ENCODE measurements around the gene DOK1.
"Not testable (repeated sequence)": the region's sequence is repeated elsewhere in the genome, so short reads cannot be mapped to it uniquely, and the experiment has no call there.

DOK1 gene

GRCh38 chr2:74556159-74556558 is 1.6 kb downstream of the DOK1 start:
- no peaks in the 10 kb centered on the region for H3K36me3 ChIP-seq (ENCODE audit: control insufficient read depth, insufficient read depth, low read length)
- H3K27ac ChIP-seq (ENCODE audit: low read depth, low read length) = no peak overlapping the region
- no peaks in the 10 kb centered on the region for H3K27me3 ChIP-seq (ENCODE audit: control insufficient read depth, insufficient read depth, low read length)
- H3K9ac ChIP-seq (ENCODE audit: low read length) = no peak overlapping the region
- H3K4me3 ChIP-seq (ENCODE audit: low read length) = peak overlapping the region; percentile 97
- H3K4me1 ChIP-seq (ENCODE audit: control insufficient read depth, insufficient read depth, low read length) = no peaks in the 10 kb centered on the region

- Histone ChIP-seq H3K9ac (ENCODE audit: low read length) (no peak overlapping the region), H3K27ac (ENCODE audit: low read depth, low read length) (no peak overlapping the region), H3K4me3 (ENCODE audit: low read length) (no peak overlapping the region), H3K4me1 (ENCODE audit: control insufficient read depth, insufficient read depth, low read length) (no peaks in the 10 kb centered on the region), H3K27me3 (ENCODE audit: control insufficient read depth, insufficient read depth, low read length) (no peaks in the 10 kb centered on the region), H3K36me3 (ENCODE audit: control insufficient read depth, insufficient read depth, low read length) (no peaks in the 10 kb centered on the region)
Observed at GRCh38 chr2:74556831-74557370, 2.4 kb downstream of the DOK1 start.

DNA sequence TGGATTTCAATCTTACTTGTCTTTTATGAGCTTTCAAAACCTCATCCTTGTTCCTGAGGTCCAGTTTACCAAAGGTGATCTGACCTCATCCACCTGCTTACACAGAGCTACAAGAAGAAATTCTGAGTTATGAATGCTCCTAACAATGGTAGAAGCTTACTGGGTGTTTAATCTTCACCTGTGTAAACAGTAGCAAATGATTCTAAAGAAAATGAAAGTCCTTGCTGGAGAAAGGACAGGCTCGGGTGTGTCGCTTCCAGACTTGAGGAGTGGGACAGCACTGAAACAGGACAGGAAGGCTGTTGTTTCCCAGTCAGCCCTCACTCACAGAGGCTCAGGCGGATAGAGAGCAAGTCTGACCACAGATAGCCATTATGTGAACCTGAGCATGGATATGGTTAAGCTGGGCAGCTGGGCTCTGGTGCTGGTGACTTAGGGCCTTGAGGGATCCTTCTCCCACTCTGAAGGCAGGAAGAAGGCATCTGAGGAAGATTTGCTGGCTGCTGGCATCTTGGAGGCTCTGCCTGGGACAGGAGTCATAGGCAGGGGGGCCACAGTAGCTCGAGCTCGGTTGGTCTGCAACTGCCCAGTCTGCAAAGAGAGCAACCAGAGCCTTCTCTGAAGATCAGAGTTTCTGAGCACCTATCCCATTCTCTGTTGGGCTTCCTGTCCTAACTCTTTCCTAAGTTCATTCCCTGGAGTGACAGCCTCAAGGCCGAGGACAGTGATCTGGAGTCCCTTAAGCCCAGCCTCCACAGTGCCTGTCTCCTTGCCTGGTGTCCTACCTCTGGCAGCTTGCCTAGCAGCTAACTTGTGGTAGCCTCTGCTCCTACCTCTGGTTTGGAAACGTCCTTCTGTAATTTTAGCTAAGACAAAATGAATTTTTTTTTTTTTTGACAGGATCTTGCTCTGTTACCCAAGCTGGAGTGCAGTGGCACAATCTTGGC is 4.0 kb downstream of the DOK1 start:
- Histone ChIP-seq H3K36me3 (ENCODE audit: control insufficient read depth, insufficient read depth, low read length) (no peaks in the 10 kb centered on the region), H3K9ac (ENCODE audit: low read length) (no peak overlapping the region), H3K4me3 (ENCODE audit: low read length) (no peak overlapping the region), H3K27me3 (ENCODE audit: control insufficient read depth, insufficient read depth, low read length) (no peaks in the 10 kb centered on the region), H3K27ac (ENCODE audit: low read depth, low read length) (no peak overlapping the region), H3K4me1 (ENCODE audit: control insufficient read depth, insufficient read depth, low read length) (no peaks in the 10 kb centered on the region)

DNA sequence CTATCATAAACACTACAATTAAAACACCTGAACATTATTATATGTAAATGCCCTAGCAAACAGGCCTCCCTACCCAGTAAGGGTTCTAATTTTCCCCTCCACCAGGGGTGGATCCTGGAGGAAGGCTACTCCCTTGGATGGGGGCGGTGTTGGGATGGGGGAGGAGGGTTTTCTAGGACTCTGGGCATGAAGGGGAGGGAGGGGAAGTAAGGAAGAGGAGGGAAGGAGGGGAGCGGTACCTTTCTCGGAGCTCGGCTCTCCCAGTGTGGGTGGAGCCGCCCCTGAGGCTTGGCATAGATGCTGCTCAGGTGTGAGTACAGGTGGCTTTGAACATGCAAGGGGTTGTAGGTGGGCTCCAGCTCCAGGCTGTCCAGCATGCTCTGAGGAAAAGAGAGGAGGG is 5.4 kb downstream of the DOK1 start:
- Histone ChIP-seq H3K9ac (ENCODE audit: low read length) (no peak overlapping the region), H3K27me3 (ENCODE audit: control insufficient read depth, insufficient read depth, low read length) (no peaks in the 10 kb centered on the region), H3K36me3 (ENCODE audit: control insufficient read depth, insufficient read depth, low read length) (no peaks in the 10 kb centered on the region), H3K4me3 (ENCODE audit: low read length) (no peak overlapping the region), H3K4me1 (ENCODE audit: control insufficient read depth, insufficient read depth, low read length) (no peaks in the 10 kb centered on the region), H3K27ac (ENCODE audit: low read depth, low read length) (no peak overlapping the region)

DNA sequence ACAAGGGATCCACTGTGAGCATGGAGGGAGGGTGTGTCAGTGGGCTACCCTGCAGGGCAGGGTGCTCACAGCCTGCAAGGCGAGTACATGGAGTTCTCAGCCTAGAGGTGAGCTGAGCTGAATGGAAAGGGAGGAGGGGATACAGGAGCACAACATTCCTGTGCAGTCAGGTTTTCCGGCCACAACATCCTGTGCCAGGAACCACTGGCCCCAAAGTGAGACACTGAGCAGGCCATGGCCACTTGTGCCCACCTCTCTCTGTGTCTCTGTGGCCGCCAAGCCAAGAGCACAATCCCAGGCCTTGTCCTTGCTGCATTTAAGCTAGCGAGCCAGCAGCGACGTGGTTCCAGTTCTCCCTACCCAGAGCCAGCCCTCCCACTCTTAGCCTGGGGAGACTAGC is 6.1 kb downstream of the DOK1 start:
- Histone ChIP-seq H3K4me3 (ENCODE audit: low read length) (no peak overlapping the region), H3K27ac (ENCODE audit: low read depth, low read length) (no peak overlapping the region), H3K27me3 (ENCODE audit: control insufficient read depth, insufficient read depth, low read length) (no peaks in the 10 kb centered on the region), H3K9ac (ENCODE audit: low read length) (no peak overlapping the region), H3K4me1 (ENCODE audit: control insufficient read depth, insufficient read depth, low read length) (no peaks in the 10 kb centered on the region), H3K36me3 (ENCODE audit: control insufficient read depth, insufficient read depth, low read length) (no peaks in the 10 kb centered on the region)

DNA sequence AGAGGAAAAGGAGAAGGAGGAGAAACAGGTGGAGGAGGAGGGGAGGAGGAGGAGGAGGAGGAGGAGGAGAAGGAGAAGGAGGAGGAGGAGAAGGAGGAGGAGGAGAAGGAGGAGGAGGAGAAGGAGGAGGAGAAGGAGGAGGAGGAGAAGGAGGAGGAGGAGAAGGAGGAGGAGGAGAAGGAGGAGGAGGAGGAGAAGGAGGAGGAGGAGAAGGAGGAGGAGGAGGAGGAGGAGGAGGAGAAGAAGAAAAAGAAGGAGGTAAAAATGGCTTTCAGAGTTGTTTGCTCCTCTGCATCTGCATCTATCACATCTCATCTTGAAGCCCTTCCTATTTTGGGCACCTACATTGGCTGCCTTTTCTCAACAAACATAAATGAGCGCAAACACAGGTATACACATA is 6.5 kb downstream of the DOK1 start:
- H3K9ac ChIP-seq (ENCODE audit: low read length); H3K4me3 ChIP-seq (ENCODE audit: low read length); H3K27ac ChIP-seq (ENCODE audit: low read depth, low read length); H3K36me3 ChIP-seq (ENCODE audit: control insufficient read depth, insufficient read depth, low read length); H3K27me3 ChIP-seq (ENCODE audit: control insufficient read depth, insufficient read depth, low read length); H3K4me1 ChIP-seq (ENCODE audit: control insufficient read depth, insufficient read depth, low read length): not testable (repeated sequence)

DNA sequence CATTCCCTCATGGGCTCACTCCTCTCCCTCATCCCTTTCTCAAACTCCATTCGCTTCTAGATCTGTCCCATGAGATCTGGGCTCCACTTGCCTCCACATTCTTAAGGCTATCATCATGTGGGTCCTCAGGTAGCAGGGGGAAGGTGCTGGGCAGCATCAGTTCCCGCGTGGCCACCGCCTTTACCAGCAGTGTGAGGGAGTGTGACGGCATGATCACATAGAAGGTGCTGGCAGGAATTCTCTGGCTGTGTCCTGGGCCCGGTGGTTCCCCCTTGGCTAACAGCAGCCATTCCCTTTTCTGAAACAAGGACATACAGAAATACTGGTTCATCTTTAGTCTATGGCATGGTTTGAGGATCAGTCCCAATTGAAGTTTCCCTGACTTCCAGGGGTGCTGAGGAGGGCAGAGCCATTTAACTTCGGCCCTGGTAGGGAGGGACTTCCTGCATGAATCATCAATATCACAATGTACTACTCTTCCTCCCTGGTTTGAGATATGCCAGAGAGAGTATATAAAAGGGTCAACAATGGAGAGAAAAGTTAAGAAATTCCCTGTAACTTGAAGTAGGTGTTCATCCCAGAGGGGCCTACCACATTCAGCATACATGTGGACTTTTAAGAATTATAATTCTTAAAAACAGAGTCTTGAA is 7.7 kb downstream of the DOK1 start:
- Histone ChIP-seq H3K27ac (ENCODE audit: low read depth, low read length) (no peak overlapping the region), H3K9ac (ENCODE audit: low read length) (no peak overlapping the region), H3K4me1 (ENCODE audit: control insufficient read depth, insufficient read depth, low read length) (no peaks in the 10 kb centered on the region), H3K27me3 (ENCODE audit: control insufficient read depth, insufficient read depth, low read length) (no peaks in the 10 kb centered on the region), H3K4me3 (ENCODE audit: low read length) (no peak overlapping the region), H3K36me3 (ENCODE audit: control insufficient read depth, insufficient read depth, low read length) (no peaks in the 10 kb centered on the region)

DNA sequence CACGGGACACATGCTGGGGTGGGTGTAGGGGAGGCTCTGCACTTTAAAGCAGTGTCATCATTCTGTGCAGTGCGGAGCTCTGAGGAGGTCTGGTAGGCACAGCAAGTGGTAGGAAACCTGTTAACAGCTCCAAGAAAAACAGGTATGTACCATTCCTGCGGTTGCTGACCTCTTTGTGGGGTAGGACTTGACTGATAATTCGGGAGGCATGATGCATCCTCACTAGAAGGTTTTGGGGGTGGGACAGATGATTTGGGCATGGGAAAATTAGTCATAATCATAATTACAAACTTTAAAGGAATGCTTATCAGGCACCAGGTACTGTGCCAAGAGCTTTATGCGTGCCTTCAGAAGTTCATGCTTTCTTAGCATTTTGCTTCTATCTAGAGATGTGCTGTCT is 9.7 kb downstream of the DOK1 start:
- no peaks in the 10 kb centered on the region for H3K36me3 ChIP-seq (ENCODE audit: control insufficient read depth, insufficient read depth, low read length)
- no peaks in the 10 kb centered on the region for H3K27me3 ChIP-seq (ENCODE audit: control insufficient read depth, insufficient read depth, low read length)
- no peak overlapping the region for H3K27ac ChIP-seq (ENCODE audit: low read depth, low read length)
- no peaks in the 10 kb centered on the region for H3K4me1 ChIP-seq (ENCODE audit: control insufficient read depth, insufficient read depth, low read length)
- no peak overlapping the region for H3K4me3 ChIP-seq (ENCODE audit: low read length)
- no peak overlapping the region for H3K9ac ChIP-seq (ENCODE audit: low read length)

- Histone ChIP-seq H3K27me3 (ENCODE audit: control insufficient read depth, insufficient read depth, low read length) (no peaks in the 10 kb centered on the region), H3K27ac (ENCODE audit: low read depth, low read length) (no peak overlapping the region), H3K9ac (ENCODE audit: low read length) (no peak overlapping the region), H3K36me3 (ENCODE audit: control insufficient read depth, insufficient read depth, low read length) (no peaks in the 10 kb centered on the region), H3K4me1 (ENCODE audit: control insufficient read depth, insufficient read depth, low read length) (no peaks in the 10 kb centered on the region), H3K4me3 (ENCODE audit: low read length) (no peak overlapping the region)
Observed at GRCh38 chr2:74566076-74566753, 11.7 kb downstream of the DOK1 start.

DNA sequence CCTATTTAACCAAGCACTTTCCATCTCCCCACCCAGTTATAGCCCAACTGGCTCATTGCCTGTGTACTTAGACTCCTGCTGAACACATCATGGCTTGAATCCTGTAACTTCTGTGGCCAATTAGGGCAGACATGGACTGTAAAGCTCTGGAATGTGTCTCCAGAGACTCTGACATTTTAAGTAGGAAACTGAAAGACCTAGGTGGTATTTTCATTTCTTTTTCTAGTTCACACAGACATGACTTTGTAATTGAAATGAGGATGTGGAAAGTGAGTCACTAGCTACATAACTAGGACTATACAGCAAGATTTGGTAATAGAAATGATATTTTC is 12.2 kb downstream of the DOK1 start:
- Histone ChIP-seq H3K27ac (ENCODE audit: low read depth, low read length) (no peak overlapping the region), H3K9ac (ENCODE audit: low read length) (no peak overlapping the region), H3K4me1 (ENCODE audit: control insufficient read depth, insufficient read depth, low read length) (no peaks in the 10 kb centered on the region), H3K36me3 (ENCODE audit: control insufficient read depth, insufficient read depth, low read length) (no peaks in the 10 kb centered on the region), H3K27me3 (ENCODE audit: control insufficient read depth, insufficient read depth, low read length) (no peaks in the 10 kb centered on the region), H3K4me3 (ENCODE audit: low read length) (no peak overlapping the region)

GRCh38 chr2:74567881-74568280 is 13.4 kb downstream of the DOK1 start:
- Histone ChIP-seq H3K4me3 (ENCODE audit: low read length) (no peak overlapping the region), H3K9ac (ENCODE audit: low read length) (no peak overlapping the region), H3K27me3 (ENCODE audit: control insufficient read depth, insufficient read depth, low read length) (no peaks in the 10 kb centered on the region), H3K4me1 (ENCODE audit: control insufficient read depth, insufficient read depth, low read length) (no peaks in the 10 kb centered on the region), H3K27ac (ENCODE audit: low read depth, low read length) (no peak overlapping the region), H3K36me3 (ENCODE audit: control insufficient read depth, insufficient read depth, low read length) (no peaks in the 10 kb centered on the region)

GRCh38 chr2:74569686-74570085 is 15.2 kb downstream of the DOK1 start:
- Histone ChIP-seq H3K27ac (ENCODE audit: low read depth, low read length) (no peak overlapping the region), H3K9ac (ENCODE audit: low read length) (no peak overlapping the region), H3K4me3 (ENCODE audit: low read length) (no peak overlapping the region), H3K36me3 (ENCODE audit: control insufficient read depth, insufficient read depth, low read length) (no peaks in the 10 kb centered on the region), H3K4me1 (ENCODE audit: control insufficient read depth, insufficient read depth, low read length) (no peaks in the 10 kb centered on the region), H3K27me3 (ENCODE audit: control insufficient read depth, insufficient read depth, low read length) (no peaks in the 10 kb centered on the region)

All from rectal smooth muscle tissue (tissue), 1 donor.